Hypothalamus (tissue), 51 donors: ENCODE measurements around the gene ALDH4A1.

Experiments
- DNase-seq, 51 donors: peaks; one replicate each; lab custom pipeline; 2025; lab: John Stamatoyannopoulos, UW

Gene ALDH4A1

GRCh38 chr1:18922848-18923755 is 20.7 kb upstream of the ALDH4A1 start:
- peak in 1 of 51 donors; percentile 45 for DNase-seq

- peak in 43 of 51 donors; percentile 22 to 86 (median 61) for DNase-seq
Measured at GRCh38 chr1:18922319-18922726, 20.0 kb upstream of the ALDH4A1 start.

GRCh38 chr1:18921516-18922251 is 19.3 kb upstream of the ALDH4A1 start:
- DNase-seq, result peak in 1 of 51 donors; percentile 13

DNA sequence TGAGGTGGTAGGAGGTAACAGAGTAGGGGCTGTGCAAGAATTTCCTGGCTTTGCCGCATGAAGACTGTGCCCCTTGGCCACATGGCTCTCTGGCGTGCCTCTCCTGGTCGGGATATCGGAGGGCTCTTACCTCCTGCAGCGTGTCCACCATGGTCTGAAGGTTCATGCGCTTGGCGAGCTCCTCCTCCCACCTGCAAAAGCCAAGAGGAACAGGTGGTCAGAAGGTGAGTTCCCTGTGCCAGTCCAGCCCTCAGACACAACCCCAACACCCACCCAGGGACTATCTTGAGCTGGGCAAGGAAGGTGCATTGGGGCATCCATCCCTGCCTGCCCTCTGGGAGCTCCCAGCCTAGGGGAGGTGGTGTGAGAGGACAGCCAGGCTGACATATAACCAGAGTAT is 18.6 kb upstream of the ALDH4A1 start:
- no peak for DNase-seq

GRCh38 chr1:18919956-18920355 is 17.6 kb upstream of the ALDH4A1 start:
- no peak for DNase-seq

GRCh38 chr1:18919197-18919905 is 17.0 kb upstream of the ALDH4A1 start:
- DNase-seq, result no peak

GRCh38 chr1:18918417-18918816 is 16.1 kb upstream of the ALDH4A1 start:
- DNase-seq, result no peak

DNA sequence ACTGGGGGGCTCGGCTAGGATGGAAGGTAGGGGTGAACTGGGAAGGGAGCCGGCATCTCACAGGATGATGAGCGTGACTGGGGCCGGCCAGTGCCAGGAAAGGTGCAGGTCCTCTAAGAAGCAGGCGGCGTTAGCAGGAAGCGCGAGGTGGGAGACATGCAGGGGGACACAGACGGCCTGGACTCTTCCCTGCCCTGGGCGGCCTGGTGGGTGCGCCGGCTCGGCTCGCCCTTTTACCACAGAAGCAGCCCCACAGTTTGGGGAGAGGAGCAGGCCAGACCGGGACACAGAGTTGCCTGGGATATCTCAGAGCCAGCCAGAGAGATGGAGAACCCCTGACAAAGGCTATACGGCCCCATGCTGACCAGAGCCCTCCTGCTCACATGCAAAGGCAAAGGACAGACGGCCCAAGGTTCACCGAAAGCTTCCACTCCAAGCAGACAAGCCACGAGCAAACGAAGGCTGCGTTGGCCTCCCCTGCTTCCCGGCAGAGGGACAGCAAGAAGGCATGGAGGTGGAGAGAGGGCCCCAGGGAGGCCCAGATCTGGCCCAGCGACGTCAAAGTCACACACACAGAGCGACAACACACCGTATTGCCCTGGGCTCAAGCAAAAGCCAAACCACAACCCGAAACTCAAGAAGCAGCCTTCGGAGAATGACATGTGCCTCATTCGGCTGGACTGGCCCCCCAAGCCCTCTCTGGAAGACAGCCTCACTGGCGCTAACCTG is 14.9 kb upstream of the ALDH4A1 start:
- no peak for DNase-seq

DNA sequence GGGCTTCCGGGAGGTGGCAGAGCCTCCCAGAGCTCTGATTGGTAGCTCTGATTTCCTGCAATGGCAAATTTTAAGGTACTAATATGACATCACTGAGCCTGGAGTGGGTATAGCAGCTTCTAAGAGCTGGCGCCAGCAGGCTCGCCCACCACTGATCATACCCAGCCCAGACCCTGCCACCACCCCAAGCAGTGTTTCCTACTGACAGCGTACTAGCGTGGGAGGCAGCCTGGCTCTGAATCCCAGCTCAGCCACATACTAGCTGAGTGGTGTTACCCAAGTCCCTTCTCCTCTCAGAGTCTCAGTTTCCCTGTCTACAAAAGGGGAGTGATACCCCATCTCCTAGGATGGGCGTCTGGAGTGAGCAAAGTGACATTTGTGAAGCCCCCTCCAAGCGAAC is 13.0 kb upstream of the ALDH4A1 start:
- peak in 1 of 51 donors; percentile 33 for DNase-seq

DNA sequence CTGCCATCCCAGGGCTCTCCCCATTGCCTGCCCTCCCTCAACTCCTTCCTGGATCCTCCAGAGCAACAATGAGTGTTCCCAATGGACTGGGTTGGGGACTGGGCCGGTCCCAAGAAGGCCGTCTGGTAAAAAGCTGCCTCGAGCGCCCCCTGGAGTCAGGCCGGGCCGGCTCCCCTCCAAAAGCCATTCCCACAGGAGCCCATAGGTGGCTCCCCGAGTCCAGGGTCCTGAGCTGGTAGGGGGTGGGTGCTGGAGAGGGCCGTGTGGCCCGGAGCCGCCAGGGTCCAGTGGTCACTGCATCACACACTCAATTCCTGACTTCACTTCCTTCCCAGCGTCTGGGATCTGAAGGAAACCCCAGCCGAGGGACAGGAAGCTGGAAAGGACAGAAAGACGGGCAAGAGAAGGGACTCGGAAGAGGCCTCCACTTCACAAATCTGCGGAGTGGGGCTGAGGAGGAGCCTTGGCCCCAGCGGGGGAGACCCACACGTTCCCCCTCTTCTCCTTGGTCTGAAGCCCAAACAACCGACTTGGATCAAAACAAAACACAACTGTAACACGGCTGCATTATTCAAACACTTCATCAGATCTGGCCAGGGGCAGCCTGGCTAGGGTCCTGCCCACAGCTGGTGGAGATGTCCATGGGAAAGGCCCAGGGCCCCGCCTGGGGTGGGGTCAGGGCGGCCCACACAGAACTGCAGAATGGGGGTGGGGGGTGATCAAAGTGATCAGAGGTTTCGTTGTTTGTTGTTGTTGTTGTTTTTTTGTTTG is 10.9 kb upstream of the ALDH4A1 start:
- peak in 49 of 51 donors; percentile 12 to 89 (median 74) for DNase-seq

- no peak for DNase-seq
Measured at GRCh38 chr1:18912550-18912949, 10.2 kb upstream of the ALDH4A1 start.

DNA sequence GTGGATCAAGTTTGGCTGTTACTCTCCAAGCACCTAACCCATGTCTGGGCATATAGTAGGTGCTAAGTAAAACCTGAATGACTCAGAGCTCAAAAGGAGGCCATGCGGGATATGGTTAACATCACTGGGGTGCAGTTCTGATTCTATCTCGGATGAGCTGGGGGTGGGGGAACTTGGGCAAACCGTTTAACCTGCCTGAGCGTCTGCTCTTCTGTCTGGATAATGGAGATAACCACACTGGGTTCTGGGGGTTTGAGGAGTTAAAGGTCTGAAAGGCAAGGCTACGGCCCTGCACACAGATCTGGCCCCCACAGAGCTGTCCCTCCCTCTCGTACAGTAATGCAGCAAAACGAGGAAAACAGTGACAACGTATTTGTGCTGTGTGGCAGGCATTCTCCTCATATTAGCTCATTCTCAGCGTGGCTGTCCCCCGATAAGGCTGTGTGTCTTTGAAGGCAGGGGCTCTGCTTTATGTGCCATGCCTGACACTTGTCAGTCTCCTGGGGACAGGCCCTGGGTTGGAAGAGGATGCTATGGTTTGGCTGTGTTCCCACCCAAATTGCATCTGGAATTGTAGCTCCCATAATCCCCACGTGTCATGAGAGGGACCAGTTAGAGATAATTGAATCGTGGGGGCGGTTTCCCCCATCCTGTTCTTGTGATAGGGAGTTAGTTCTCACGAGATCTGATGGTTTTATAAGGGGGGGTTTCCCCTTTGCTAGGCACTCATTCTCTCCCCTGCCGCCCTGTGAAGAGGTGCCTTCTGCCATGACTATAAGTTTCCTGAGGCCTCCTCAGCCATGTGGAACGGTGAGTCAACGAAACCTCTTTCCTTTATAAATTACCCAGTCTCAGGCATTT is 6.8 kb upstream of the ALDH4A1 start:
- no peak for DNase-seq

GRCh38 chr1:18907917-18908845 is 5.8 kb upstream of the ALDH4A1 start:
- DNase-seq, result peak in 15 of 51 donors; percentile 9 to 46 (median 21)

DNA sequence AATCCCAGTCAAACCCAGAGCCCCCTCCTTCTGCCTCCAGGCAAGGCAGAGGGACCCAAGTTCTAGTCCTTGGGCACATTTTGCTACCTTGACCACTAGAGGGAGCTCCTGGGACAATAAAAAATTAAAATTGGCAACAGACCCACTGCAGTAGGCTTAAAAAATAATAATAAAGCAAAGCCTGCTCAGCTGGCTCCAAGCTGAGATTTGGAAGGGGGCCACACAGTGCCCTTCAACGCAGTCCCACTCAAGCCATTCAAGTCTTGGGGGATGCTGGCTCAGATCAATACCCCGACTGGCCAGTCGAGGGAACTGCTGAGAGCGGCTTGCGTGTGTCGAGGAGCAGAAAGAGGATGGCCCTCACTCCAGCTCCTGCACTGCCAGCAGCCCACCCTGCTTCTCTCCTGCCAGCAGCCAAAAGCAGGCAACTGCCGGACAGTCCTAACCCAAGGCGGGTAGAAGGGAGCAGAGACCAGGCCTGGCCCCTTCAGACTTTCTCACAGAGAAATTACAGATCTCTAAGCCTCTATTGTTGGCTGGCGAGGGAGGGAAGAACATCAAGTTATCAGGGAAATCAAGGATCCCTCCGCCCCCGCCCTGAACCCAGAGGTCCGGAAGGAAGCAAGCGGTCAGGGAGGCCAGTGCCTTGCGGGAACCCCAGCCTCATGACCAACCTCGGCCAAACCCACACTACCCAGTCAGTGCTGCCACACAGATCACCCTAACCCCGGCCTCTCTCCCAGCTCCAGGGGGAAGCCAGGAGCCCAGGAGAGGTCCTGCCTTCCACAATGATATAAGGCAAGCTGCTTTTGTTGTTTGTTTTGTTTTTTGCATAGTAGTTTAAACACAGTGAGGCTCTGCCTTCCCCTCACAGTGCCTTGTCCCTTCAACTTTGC is 4.9 kb upstream of the ALDH4A1 start:
- peak in 45 of 51 donors; percentile 19 to 91 (median 57) for DNase-seq

DNA sequence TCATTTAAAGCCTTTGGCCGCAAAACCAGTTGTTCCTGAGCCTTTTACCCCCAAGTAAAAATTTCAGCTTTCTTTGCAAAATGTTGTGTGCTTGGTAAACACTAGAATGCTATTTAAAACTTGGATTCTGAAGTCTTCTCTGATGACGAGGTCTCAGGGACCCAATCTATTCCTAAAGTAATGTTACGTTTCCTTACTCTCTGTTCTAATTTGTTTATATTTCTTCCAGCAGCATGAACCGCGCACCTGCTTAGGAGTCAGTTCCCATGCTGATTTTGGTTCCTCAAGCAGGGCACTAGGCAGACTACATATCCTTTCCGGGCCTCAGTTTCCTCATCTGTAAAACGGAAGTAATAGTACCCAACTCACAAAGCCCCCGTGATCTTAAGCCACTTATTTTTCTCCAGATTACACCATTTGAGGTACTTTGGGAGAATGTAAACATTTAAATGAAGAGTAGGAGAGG is 969 bp upstream of the ALDH4A1 start:
- DNase-seq, result no peak

DNA sequence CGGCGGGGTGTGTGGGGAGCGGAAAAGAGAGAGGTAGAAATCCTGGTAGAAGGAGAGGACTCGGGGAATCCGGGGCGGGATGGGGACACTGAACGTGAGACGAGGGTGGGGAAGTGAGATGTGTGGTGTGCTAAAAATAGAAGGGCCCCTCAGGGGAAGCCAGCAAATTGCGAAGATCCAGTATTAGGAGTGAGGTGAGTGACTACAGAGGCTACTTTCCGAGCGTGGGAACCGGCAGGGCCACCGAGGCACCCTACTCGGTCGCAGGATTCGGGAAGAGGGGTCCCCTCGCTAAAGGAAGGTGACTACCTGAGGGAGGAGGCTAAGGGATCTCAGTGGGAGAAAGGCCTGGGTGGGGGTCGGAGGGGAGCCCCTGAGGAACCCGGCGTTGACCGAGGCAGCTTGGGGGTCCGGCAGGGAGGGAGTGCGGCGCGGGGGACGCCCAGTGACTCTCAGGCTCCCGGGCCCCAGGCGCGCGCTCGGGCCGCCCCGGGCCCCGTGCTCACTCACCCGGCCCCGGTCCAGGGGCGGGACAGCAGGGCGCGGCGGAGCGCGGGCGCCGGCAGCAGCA is 318 bp downstream of the ALDH4A1 start:
- DNase-seq, result peak in 6 of 51 donors; percentile 15 to 61 (median 48)
